ENCODE measurements around the gene G2E3. TPM values are rescaled to one million over a fixed set of nuclear protein-coding genes. Genes with fewer than 3 reads are reported as not detected.

Gene G2E3
- total RNA-seq, 4 donors from 2014 or later, result 7.5 to 10.5 (median 9.9) TPM

DNA sequence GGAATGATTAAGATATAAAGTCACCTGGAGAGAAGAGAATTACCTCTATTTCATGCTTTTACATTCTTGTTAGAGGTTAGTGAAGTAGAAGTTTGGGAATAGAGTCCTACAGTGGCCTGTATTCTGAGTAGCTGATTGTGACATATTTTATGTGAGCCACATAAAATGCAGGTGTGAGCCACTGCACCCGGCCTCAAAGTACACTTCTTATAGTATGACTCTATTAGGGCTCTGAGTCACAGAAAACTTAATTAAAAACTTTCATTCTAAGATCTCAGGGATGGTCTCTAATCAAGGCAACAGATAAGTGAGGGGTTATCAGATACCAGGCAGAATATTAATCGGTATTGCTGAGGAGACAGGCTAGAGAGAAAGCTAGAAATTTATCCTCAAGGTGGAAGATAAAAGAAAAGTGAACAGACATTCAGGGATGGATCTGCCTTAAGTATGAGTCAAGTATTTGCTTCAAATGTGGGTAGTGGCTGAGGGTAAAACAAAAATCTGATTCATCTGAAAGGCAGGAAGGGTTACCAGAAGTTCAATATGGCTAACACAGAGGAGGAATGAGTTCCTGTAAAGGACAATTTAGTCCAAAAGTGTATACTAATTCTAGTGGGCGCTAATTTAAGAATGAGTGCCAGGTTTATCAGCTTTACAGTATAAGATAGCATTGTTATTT lies 5.5 kb upstream of the G2E3 start:
- no peaks in the 10 kb centered on the region for H3K36me3 ChIP-seq
- H3K27me3 ChIP-seq, result no peaks in the 10 kb centered on the region
- intact Hi-C loops (cut with DNase I; ENCODE audit: low total_unique reads), result no loop called here
- in situ Hi-C loops (cut with MboI; ENCODE audit: low pct_ligation_motif_present in 1 of 4, low pct_unique_long_range_greater_than_20kb in 1 of 4, low sequenced_read_pairs in 3 of 4), result no loop called here
- H3K4me3 ChIP-seq, result no peak overlapping the region
- no peak for TF ChIP-seq POLR2AphosphoS5 (IDR thresholded peaks at IDR 0.05)
- TF ChIP-seq, protein P1, sequence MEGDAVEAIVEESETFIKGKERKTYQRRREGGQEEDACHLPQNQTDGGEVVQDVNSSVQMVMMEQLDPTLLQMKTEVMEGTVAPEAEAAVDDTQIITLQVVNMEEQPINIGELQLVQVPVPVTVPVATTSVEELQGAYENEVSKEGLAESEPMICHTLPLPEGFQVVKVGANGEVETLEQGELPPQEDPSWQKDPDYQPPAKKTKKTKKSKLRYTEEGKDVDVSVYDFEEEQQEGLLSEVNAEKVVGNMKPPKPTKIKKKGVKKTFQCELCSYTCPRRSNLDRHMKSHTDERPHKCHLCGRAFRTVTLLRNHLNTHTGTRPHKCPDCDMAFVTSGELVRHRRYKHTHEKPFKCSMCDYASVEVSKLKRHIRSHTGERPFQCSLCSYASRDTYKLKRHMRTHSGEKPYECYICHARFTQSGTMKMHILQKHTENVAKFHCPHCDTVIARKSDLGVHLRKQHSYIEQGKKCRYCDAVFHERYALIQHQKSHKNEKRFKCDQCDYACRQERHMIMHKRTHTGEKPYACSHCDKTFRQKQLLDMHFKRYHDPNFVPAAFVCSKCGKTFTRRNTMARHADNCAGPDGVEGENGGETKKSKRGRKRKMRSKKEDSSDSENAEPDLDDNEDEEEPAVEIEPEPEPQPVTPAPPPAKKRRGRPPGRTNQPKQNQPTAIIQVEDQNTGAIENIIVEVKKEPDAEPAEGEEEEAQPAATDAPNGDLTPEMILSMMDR (IDR thresholded peaks at IDR 0.05), result no peak
- H3K9me3 ChIP-seq, result no peaks in the 10 kb centered on the region
- H3K4me1 ChIP-seq, result peaks cover 2 to 3% (median 3%) of the 10 kb centered on the region in 4 donors
- no peak overlapping the region for H3K27ac ChIP-seq
- DNase-seq, result no peak
- 83 to 90% methylated on average over 2 to 3 of the region's 3 CpGs for WGBS, 2 donors (ENCODE audit: low coverage in 1 of 2)

DNA sequence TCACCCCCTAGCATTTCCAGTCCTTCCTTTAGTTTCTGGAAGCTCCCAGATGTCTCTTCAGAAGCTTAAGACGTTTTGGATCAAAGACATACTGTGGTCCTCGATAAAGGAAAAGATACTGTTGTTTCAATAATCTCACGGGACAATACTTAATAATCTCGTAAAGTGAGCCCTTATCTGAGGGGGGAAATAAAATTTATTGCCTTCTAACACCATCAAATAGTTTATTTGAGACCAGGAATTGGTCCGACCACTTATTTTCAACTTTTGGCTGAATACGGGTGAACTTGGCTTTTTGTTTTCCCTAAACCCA lies 640 bp upstream of the G2E3 start:
- DNase-seq, result no peak
- H3K27me3 ChIP-seq, result no peaks in the 10 kb centered on the region
- in situ Hi-C loops (cut with MboI; ENCODE audit: low pct_ligation_motif_present in 1 of 4, low pct_unique_long_range_greater_than_20kb in 1 of 4, low sequenced_read_pairs in 3 of 4), result no loop called here
- peaks cover 9 to 18% (median 15%) of the 10 kb centered on the region in 4 donors for H3K4me1 ChIP-seq
- no peaks in the 10 kb centered on the region for H3K9me3 ChIP-seq
- H3K36me3 ChIP-seq, result no peaks in the 10 kb centered on the region
- 12 to 32% methylated on average over 4 to 6 of the region's 6 CpGs for WGBS, 2 donors (ENCODE audit: low coverage in 1 of 2)
- H3K27ac ChIP-seq, result peak overlapping the region; percentile 85 to 93 (median 88)
- H3K4me3 ChIP-seq, result peak overlapping the region; percentile 61 to 91 (median 76)
- intact Hi-C loops (cut with DNase I; ENCODE audit: low total_unique reads), result no loop called here
- no peak for TF ChIP-seq POLR2AphosphoS5 (IDR thresholded peaks at IDR 0.05)
- TF ChIP-seq POLR2A (IDR thresholded peaks at IDR 0.05), result no peak
- TF ChIP-seq, protein P1 (IDR thresholded peaks at IDR 0.05), result no peak
- TF ChIP-seq EP300 (IDR thresholded peaks at IDR 0.05; ENCODE audit: low read depth), result no peak

DNA sequence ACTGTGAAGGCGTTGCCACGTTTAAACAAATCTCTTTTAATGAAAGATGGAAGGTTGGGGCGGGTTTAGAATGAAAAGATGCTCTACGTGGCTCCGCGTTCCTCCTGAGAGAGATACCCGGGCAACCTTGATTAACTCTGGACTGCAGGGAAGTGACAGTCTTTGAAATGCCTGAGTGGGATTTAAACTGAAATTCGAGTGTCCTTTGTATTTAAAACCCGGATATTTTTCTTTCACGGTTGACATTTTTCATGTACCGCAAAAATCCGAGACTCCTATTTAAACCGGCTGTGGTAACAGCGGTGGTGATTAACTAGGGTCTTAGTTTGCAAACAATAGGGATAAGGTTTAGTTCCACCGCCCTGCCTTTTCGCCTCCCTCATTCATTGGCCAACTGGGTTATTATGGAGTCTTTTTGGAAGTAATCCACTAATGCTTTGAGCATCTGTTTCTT lies 707 bp downstream of the G2E3 start:
- H3K4me3 ChIP-seq, result peak overlapping the region; percentile 61 to 91 (median 76)
- TF ChIP-seq POLR2AphosphoS5 (IDR thresholded peaks at IDR 0.05) (no peak), EP300 (IDR thresholded peaks at IDR 0.05; ENCODE audit: low read depth) (no peak), POLR2A (IDR thresholded peaks at IDR 0.05) (no peak)
- TF ChIP-seq, protein P1 (IDR thresholded peaks at IDR 0.05), result no peak
- 0% methylated on average over 14 to 16 of the region's 16 CpGs for WGBS, 2 donors (ENCODE audit: low coverage in 1 of 2)
- no peaks in the 10 kb centered on the region for H3K27me3 ChIP-seq
- H3K36me3 ChIP-seq, result no peaks in the 10 kb centered on the region
- peak overlapping the region; percentile 85 to 93 (median 88) for H3K27ac ChIP-seq
- DNase-seq, result no peak
- peaks cover 9 to 18% (median 15%) of the 10 kb centered on the region in 4 donors for H3K4me1 ChIP-seq
- in situ Hi-C loops (cut with MboI; ENCODE audit: low pct_ligation_motif_present in 1 of 4, low pct_unique_long_range_greater_than_20kb in 1 of 4, low sequenced_read_pairs in 3 of 4), result no loop called here
- no peaks in the 10 kb centered on the region for H3K9me3 ChIP-seq
- intact Hi-C loops (cut with DNase I; ENCODE audit: low total_unique reads), result no loop called here

DNA sequence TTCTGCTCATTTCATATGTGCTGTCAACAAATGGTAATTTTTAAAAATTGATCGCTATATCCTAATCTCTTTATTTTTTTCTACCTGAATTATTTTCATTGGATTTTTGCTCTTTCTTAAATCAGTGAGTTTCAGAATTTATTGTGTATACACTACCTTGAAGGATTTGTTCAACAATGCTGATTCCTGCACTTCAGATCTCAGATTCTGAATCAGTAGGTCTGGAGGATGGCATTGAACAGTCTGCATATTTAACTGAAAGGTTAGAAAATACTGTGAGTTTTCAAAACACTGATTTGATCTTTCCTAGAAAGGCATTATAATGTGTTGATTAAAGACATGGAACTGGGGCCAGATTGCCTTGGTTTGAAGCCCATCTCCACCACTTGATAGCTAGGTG lies 1.6 kb downstream of the G2E3 start:
- 88 to 100% methylated on average over 1 of the region's 1 CpG for WGBS, 2 donors (ENCODE audit: low coverage in 1 of 2)
- Histone ChIP-seq H3K36me3 (no peaks in the 10 kb centered on the region), H3K4me3 (peak overlapping the region in 1 of 4 donors; percentile 64), H3K27me3 (no peaks in the 10 kb centered on the region), H3K4me1 (peaks cover 9 to 18% (median 15%) of the 10 kb centered on the region in 4 donors), H3K27ac (no peak overlapping the region), H3K9me3 (no peaks in the 10 kb centered on the region)
- TF ChIP-seq, protein P1 (IDR thresholded peaks at IDR 0.05), result no peak
- TF ChIP-seq EP300 (IDR thresholded peaks at IDR 0.05; ENCODE audit: low read depth), result no peak
- TF ChIP-seq POLR2AphosphoS5 (IDR thresholded peaks at IDR 0.05), result no peak
- no peak for TF ChIP-seq POLR2A (IDR thresholded peaks at IDR 0.05)
- in situ Hi-C loops (cut with MboI; ENCODE audit: low pct_ligation_motif_present in 1 of 4, low pct_unique_long_range_greater_than_20kb in 1 of 4, low sequenced_read_pairs in 3 of 4) (no loop called here), intact Hi-C loops (cut with DNase I; ENCODE audit: low total_unique reads) (no loop called here)
- no peak for DNase-seq
